ENCODE data around the gene CACNB4. TPM values are rescaled to one million over a fixed set of nuclear protein-coding genes. Genes with fewer than 3 reads are reported as not detected.

Gene CACNB4
- total and polyA plus RNA-seq, 9 of the 15 experiments (the other 6 are each of a cell fraction or from before 2014, with no cell fraction given): 0.01 to 0.20 (median 0.04) TPM; not detected in 1

DNA sequence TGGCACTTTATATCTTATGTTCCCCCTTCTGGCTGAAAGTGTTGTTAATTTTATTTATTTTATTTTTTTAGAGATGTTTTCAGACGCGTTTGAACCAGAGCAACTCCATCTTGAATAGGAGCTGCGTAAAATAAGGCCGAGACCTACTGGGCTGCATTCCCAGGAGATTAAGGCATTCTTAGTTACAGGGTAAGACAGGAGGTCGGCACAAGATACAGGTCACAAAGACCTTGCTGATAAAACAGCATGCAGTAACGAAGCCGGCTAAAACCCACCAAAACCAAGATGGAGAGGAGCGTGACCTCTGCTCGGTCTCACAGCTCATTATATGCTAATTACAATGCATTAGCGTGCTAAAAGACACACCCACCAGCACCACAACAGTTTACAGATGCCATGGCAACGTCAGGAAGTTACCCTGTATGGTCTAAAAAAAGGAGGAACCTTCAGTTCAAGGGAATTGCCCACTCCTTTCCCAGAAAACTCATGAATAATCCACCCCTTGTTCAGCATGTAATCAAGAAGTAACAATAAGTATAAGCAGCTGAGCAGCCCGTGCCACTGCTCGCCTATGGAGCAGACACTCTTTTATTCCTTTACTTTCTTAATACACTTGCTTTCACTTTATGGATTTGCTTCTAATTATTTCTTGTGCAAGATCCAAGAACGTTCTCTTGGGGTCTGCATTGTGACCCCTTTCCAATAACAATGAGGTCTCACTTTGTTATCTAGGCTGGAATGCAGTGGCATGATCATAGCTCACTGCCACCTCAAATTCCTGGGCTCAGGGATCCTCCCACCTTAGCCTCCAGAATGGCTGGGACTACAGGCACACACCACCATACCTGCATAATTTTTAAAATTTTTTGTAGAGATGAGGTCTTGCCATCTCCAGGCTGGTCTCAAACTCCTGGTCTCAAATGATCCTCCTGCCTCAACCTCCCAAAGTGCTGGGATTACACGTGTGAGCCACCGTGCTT is 55.9 kb downstream of the CACNB4 start (continued):
- TF ChIP-seq ETV1 (tag; conservative IDR thresholded peaks at IDR 0.05; ENCODE audit: low read depth): no peak
- no peak for TF ChIP-seq SP2 (IDR thresholded peaks at IDR 0.05; ENCODE audit: extremely low read depth, low read depth, low read length, poor library complexity, severe bottlenecking)
- TF ChIP-seq EP300 (IDR thresholded peaks at IDR 0.05; ENCODE audit: low read length): no peak
- TF ChIP-seq, protein P1, sequence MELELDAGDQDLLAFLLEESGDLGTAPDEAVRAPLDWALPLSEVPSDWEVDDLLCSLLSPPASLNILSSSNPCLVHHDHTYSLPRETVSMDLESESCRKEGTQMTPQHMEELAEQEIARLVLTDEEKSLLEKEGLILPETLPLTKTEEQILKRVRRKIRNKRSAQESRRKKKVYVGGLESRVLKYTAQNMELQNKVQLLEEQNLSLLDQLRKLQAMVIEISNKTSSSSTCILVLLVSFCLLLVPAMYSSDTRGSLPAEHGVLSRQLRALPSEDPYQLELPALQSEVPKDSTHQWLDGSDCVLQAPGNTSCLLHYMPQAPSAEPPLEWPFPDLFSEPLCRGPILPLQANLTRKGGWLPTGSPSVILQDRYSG (tag; conservative IDR thresholded peaks at IDR 0.05; ENCODE audit: low read depth): peak; percentile 93
- TF ChIP-seq ZNF707 (CRISPR knock-in tag; conservative IDR thresholded peaks at IDR 0.05): no peak
- TF ChIP-seq, protein P2, sequence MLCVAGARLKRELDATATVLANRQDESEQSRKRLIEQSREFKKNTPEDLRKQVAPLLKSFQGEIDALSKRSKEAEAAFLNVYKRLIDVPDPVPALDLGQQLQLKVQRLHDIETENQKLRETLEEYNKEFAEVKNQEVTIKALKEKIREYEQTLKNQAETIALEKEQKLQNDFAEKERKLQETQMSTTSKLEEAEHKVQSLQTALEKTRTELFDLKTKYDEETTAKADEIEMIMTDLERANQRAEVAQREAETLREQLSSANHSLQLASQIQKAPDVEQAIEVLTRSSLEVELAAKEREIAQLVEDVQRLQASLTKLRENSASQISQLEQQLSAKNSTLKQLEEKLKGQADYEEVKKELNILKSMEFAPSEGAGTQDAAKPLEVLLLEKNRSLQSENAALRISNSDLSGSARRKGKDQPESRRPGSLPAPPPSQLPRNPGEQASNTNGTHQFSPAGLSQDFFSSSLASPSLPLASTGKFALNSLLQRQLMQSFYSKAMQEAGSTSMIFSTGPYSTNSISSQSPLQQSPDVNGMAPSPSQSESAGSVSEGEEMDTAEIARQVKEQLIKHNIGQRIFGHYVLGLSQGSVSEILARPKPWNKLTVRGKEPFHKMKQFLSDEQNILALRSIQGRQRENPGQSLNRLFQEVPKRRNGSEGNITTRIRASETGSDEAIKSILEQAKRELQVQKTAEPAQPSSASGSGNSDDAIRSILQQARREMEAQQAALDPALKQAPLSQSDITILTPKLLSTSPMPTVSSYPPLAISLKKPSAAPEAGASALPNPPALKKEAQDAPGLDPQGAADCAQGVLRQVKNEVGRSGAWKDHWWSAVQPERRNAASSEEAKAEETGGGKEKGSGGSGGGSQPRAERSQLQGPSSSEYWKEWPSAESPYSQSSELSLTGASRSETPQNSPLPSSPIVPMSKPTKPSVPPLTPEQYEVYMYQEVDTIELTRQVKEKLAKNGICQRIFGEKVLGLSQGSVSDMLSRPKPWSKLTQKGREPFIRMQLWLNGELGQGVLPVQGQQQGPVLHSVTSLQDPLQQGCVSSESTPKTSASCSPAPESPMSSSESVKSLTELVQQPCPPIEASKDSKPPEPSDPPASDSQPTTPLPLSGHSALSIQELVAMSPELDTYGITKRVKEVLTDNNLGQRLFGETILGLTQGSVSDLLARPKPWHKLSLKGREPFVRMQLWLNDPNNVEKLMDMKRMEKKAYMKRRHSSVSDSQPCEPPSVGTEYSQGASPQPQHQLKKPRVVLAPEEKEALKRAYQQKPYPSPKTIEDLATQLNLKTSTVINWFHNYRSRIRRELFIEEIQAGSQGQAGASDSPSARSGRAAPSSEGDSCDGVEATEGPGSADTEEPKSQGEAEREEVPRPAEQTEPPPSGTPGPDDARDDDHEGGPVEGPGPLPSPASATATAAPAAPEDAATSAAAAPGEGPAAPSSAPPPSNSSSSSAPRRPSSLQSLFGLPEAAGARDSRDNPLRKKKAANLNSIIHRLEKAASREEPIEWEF (CRISPR knock-in tag; IDR thresholded peaks at IDR 0.05): peak; percentile 78; the same call in 1 of the 2 replicates
- TF ChIP-seq MED1 (CRISPR knock-in tag; IDR thresholded peaks at IDR 0.05; ENCODE audit: borderline replicate concordance): no peak
- TF ChIP-seq SPI1 (IDR thresholded peaks at IDR 0.05; ENCODE audit: borderline replicate concordance, low read depth, low read length): no peak
- peak; percentile 69; the same call in 1 of the 2 replicates for TF ChIP-seq PYGO2 (tag; IDR thresholded peaks at IDR 0.05)
- TF ChIP-seq POLR2G (IDR thresholded peaks at IDR 0.05; ENCODE audit: low read depth, low read length): no peak
- TF ChIP-seq ZNF830 (CRISPR knock-in tag; IDR thresholded peaks at IDR 0.05): no peak
- no peak for TF ChIP-seq BRD4 (IDR thresholded peaks at IDR 0.05)
- TF ChIP-seq ZNF24 (IDR thresholded peaks at IDR 0.05): no peak
- TF ChIP-seq, protein P3, sequence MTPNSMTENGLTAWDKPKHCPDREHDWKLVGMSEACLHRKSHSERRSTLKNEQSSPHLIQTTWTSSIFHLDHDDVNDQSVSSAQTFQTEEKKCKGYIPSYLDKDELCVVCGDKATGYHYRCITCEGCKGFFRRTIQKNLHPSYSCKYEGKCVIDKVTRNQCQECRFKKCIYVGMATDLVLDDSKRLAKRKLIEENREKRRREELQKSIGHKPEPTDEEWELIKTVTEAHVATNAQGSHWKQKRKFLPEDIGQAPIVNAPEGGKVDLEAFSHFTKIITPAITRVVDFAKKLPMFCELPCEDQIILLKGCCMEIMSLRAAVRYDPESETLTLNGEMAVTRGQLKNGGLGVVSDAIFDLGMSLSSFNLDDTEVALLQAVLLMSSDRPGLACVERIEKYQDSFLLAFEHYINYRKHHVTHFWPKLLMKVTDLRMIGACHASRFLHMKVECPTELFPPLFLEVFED (CRISPR knock-in tag; conservative IDR thresholded peaks at IDR 0.05): no peak; the same call in 1 of the 2 replicates
- TF ChIP-seq, protein P4, sequence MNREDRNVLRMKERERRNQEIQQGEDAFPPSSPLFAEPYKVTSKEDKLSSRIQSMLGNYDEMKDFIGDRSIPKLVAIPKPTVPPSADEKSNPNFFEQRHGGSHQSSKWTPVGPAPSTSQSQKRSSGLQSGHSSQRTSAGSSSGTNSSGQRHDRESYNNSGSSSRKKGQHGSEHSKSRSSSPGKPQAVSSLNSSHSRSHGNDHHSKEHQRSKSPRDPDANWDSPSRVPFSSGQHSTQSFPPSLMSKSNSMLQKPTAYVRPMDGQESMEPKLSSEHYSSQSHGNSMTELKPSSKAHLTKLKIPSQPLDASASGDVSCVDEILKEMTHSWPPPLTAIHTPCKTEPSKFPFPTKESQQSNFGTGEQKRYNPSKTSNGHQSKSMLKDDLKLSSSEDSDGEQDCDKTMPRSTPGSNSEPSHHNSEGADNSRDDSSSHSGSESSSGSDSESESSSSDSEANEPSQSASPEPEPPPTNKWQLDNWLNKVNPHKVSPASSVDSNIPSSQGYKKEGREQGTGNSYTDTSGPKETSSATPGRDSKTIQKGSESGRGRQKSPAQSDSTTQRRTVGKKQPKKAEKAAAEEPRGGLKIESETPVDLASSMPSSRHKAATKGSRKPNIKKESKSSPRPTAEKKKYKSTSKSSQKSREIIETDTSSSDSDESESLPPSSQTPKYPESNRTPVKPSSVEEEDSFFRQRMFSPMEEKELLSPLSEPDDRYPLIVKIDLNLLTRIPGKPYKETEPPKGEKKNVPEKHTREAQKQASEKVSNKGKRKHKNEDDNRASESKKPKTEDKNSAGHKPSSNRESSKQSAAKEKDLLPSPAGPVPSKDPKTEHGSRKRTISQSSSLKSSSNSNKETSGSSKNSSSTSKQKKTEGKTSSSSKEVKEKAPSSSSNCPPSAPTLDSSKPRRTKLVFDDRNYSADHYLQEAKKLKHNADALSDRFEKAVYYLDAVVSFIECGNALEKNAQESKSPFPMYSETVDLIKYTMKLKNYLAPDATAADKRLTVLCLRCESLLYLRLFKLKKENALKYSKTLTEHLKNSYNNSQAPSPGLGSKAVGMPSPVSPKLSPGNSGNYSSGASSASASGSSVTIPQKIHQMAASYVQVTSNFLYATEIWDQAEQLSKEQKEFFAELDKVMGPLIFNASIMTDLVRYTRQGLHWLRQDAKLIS (CRISPR knock-in tag; IDR thresholded peaks at IDR 0.05): no peak

Data from K562 (cell line).